Measurements from ENCODE around the gene CHPF. TPM values are rescaled to one million over a fixed set of nuclear protein-coding genes. Genes with fewer than 3 reads are reported as not detected.

The CHPF gene
- total RNA-seq, 2 experiments from 2014 or later, result 16.6 to 18.4 TPM

DNA sequence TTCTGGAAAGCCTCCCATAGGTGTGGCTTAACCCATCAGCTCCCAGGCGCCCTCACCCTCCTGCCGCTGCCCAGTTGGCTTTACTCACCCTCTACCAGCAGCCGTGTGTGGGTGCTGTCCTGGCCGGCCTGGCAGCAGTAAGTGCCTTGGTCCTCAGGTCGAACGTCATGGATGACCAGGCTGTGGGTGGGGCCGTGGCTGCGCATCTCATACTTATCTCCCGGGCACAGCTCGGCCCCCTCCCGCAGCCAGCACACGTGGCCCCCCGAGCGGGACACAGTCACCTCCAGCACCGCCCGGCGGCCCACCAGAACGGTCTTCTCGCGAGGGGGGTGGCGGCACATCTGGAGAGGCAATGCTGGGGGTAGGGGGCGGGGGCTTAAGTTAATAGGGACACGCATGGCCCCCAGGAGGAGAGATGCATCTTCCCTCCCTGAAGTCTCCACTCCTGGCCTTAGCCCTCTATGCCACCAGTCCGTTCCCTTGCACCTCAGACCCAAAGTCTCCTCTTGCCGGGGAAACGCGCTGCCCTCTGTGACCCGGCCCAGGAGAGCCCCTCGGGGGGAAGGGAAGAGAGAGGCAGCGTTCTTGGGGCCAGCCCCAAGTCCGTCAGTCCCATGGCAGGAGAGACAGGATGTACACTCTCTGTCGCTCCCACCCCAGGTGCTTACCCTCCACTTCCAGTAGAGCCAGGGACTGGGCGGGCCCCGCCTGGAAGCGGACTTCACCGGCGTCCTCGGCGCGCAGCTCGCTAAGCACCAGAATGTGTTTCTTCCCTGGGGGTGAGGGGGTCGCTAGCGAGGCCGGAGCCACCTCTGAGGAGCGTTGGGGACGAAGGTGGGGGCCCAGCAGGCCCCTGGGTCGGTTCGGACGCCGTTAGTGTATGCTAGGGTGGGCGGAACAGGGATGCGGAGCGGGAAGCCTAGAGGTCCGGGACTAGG, 8.1 kb upstream of the CHPF start:
- H3K27ac Mint-ChIP-seq, result no peak overlapping the region
- no peaks in the 10 kb centered on the region for H3K9me3 Mint-ChIP-seq
- intact Hi-C loops (cut with micrococcal nuclease), result no loop called here
- peak; percentile 31 for ATAC-seq
- no peaks in the 10 kb centered on the region for H3K4me1 Mint-ChIP-seq (ENCODE audit: low read depth)
- no peaks in the 10 kb centered on the region for H3K36me3 Mint-ChIP-seq (ENCODE audit: low read depth)
- DNase-seq, result peak; percentile 43
- CTCF ChIA-PET, result interaction anchor here (0.9 to 4.2 kb wide), 6 partner anchors 8 to 163 kb away, joined by 3 to 23 read pairs (median 5); no protein-coding TSS in a partner anchor
- TF ChIP-seq, protein P1, sequence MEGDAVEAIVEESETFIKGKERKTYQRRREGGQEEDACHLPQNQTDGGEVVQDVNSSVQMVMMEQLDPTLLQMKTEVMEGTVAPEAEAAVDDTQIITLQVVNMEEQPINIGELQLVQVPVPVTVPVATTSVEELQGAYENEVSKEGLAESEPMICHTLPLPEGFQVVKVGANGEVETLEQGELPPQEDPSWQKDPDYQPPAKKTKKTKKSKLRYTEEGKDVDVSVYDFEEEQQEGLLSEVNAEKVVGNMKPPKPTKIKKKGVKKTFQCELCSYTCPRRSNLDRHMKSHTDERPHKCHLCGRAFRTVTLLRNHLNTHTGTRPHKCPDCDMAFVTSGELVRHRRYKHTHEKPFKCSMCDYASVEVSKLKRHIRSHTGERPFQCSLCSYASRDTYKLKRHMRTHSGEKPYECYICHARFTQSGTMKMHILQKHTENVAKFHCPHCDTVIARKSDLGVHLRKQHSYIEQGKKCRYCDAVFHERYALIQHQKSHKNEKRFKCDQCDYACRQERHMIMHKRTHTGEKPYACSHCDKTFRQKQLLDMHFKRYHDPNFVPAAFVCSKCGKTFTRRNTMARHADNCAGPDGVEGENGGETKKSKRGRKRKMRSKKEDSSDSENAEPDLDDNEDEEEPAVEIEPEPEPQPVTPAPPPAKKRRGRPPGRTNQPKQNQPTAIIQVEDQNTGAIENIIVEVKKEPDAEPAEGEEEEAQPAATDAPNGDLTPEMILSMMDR (IDR thresholded peaks at IDR 0.05), result no peak
- POLR2A ChIA-PET, result interaction anchor here (0.7 to 1.2 kb wide), 3 partner anchors 8 to 52 kb away, joined by 3 to 4 read pairs (median 3); partner anchors contain the start of genes CHPF, OBSL1 and TMEM198
- H3K27me3 Mint-ChIP-seq, result peaks cover 40% of the 10 kb centered on the region
- H3K4me3 Mint-ChIP-seq, result peak overlapping the region; percentile 74

DNA sequence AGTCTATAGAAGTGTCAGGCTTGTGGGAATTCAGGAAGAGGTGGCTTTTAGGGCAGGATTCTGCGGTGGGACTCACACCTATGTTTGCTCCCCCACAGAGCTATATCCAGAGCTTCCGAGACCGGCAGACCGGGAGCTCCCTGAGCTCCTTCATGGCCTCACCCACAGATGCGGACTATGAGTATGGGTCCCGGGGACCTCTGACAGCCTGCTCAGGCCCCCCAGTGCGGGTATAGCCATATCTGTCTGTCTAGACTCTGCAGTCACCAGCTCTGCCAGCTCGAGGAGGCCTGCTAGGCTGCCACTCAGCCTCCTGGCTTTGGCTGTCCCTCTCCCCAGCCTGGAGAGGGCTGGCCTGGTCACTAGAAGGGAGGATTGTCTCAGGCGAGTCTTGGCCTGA, 6.0 kb upstream of the CHPF start:
- intact Hi-C loops (cut with micrococcal nuclease), result no loop called here
- Mint-ChIP-seq H3K27ac (no peak overlapping the region), H3K9me3 (no peaks in the 10 kb centered on the region), H3K4me3 (no peak overlapping the region), H3K27me3 (peaks cover 42% of the 10 kb centered on the region), H3K36me3 (ENCODE audit: low read depth) (no peaks in the 10 kb centered on the region), H3K4me1 (ENCODE audit: low read depth) (peaks cover 3% of the 10 kb centered on the region)
- no peak for DNase-seq
- TF ChIP-seq, protein P1 (IDR thresholded peaks at IDR 0.05), result no peak
- CTCF ChIA-PET, result interaction anchor here (1.0 to 2.4 kb wide), 2 partner anchors 11 to 54 kb away, joined by 3 to 16 read pairs; a partner anchor contains a TSS
- ATAC-seq, result no peak
- POLR2A ChIA-PET, result no interaction called here

DNA sequence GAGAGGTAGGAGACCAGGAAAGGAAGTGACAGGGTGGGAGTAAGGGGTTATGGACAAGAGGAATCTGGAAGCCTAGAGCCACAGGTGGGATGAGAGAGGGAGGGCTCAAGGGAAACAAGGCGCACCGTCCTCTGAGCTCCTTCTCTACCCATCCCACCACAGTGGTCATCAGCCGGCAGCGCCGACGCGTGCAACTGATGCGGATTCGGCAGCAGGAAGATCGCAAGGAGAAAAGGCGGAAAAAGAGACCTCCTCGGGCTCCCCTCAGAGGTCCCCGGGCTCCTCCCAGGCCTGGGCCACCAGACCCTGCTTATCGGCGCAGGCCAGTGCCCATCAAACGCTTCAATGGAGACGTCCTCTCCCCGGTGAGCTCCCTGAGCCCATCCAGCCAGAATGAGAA, 5.4 kb upstream of the CHPF start:
- ATAC-seq (no peak), DNase-seq (no peak)
- Mint-ChIP-seq H3K9me3 (no peaks in the 10 kb centered on the region), H3K27me3 (peaks cover 37% of the 10 kb centered on the region), H3K27ac (no peak overlapping the region), H3K36me3 (ENCODE audit: low read depth) (no peaks in the 10 kb centered on the region), H3K4me1 (ENCODE audit: low read depth) (peaks cover 7% of the 10 kb centered on the region), H3K4me3 (no peak overlapping the region)
- TF ChIP-seq, protein P1 (IDR thresholded peaks at IDR 0.05), result no peak
- ChIA-PET CTCF (interaction anchor here (1.0 to 2.4 kb wide), 3 partner anchors 11 to 54 kb away, joined by 3 to 16 read pairs (median 3); a partner anchor contains a TSS), POLR2A (no interaction called here)
- intact Hi-C loops (cut with micrococcal nuclease), result no loop called here

DNA sequence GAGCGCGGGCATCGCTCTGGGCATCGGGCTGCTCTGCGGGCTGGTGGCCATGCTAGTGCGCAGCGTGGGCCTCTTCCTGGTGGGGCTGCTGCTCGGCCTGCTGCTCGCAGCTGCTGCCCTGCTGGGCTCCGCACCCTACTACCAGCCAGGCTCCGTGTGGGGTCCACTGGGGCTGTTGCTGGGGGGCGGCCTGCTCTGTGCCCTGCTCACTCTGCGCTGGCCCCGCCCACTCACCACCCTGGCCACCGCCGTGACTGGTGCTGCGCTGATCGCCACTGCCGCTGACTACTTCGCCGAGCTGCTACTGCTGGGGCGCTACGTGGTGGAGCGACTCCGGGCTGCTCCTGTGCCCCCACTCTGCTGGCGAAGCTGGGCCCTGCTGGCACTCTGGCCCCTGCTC, 4.0 kb upstream of the CHPF start:
- no peaks in the 10 kb centered on the region for H3K9me3 Mint-ChIP-seq
- ATAC-seq, result no peak
- DNase-seq, result no peak
- peaks cover 9% of the 10 kb centered on the region for H3K4me1 Mint-ChIP-seq (ENCODE audit: low read depth)
- POLR2A ChIA-PET, result no interaction called here
- peaks cover 27% of the 10 kb centered on the region for H3K27me3 Mint-ChIP-seq
- intact Hi-C loops (cut with micrococcal nuclease), result no loop called here
- no peak overlapping the region for H3K27ac Mint-ChIP-seq
- TF ChIP-seq, protein P1 (IDR thresholded peaks at IDR 0.05), result no peak
- no peak overlapping the region for H3K4me3 Mint-ChIP-seq
- H3K36me3 Mint-ChIP-seq (ENCODE audit: low read depth), result no peaks in the 10 kb centered on the region
- CTCF ChIA-PET, result interaction anchor here (0.5 to 2.4 kb wide), 3 partner anchors 13 to 257 kb away, joined by 3 to 16 read pairs (median 3); no protein-coding TSS in a partner anchor

DNA sequence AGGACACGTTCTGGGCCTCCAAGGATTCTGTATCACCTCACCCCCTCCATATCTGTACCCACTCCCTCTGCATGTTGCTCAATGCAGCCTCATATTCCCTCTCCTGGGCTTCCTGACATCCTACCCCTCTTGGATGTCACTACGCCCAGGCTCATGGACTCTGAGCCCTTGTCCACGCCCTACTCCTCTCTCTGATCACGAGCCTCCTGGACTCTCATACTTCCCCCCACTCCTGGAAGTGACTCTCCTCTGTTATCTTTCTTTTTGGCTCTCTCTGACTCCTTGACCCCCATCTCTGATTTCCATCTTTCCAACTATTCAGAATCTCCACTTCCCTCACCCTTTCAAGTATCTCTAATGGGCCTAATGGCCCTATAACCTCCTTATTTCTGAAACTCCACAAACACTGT, 2.3 kb upstream of the CHPF start:
- no peaks in the 10 kb centered on the region for H3K9me3 Mint-ChIP-seq
- peaks cover 22% of the 10 kb centered on the region for H3K27me3 Mint-ChIP-seq
- peaks cover 5% of the 10 kb centered on the region for H3K36me3 Mint-ChIP-seq (ENCODE audit: low read depth)
- intact Hi-C loops (cut with micrococcal nuclease), result no loop called here
- DNase-seq, result no peak
- H3K27ac Mint-ChIP-seq, result no peak overlapping the region
- no peak for ATAC-seq
- CTCF ChIA-PET, result interaction anchor here (1.2 to 3.3 kb wide), 2 partner anchors 14 to 51 kb away, joined by 3 to 26 read pairs; no protein-coding TSS in a partner anchor
- TF ChIP-seq, protein P1 (IDR thresholded peaks at IDR 0.05), result no peak
- H3K4me3 Mint-ChIP-seq, result no peak overlapping the region
- peaks cover 21% of the 10 kb centered on the region for H3K4me1 Mint-ChIP-seq (ENCODE audit: low read depth)
- POLR2A ChIA-PET, result no interaction called here
